A172 (cell line): Measurements from ENCODE around the gene OTUD7B. TPM values are rescaled to one million over a fixed set of nuclear protein-coding genes. Genes with fewer than 3 reads are reported as not detected.
A peak's percentile ranks its signal among the peaks of the same experiment; 100 is the strongest.

Source experiments
- DNase-seq: peaks from one replicate; pipeline ENCODE4 v3.0.0-alpha.2; 2015; ENCODE audit warnings: low spot score
- total RNA-seq: library from RNA; depleted of rRNA; stranded (reverse); fragments of >200 nt; shearing (Covaris generic); gene quantifications from 2 replicates; pipeline ENCODE4 v1.2.3, GENCODE V29; 2014; rRNA removed

Gene OTUD7B
- total RNA-seq, 1 experiment from 2014 or later = 15.6 TPM

DNA sequence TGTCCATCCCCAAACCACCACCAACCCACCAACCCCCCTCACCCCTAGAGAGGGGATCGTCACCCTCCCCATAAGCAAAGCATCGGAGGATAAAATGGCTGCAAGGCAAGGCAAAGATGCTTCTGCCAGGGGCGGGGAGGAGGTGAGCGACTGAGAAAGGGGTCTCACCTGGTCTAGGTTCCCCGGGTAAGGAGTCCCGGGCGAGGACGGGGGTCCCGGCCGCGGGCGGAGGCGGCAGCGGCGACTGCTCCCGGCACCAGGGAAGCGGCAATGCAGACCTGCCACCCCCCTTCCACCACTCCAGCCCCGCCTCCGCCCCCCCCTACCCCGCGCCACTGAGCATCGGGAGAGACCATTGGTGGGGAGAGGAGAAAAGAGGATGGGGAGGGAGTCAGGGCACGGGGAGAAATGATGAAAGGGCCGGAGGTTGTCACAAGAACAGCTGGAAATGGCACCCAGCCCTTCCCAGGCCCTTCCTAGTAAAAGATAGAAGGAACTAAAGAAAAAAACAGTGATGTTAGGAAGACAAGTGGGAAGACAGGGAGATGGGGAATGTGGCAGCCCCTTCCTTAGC, 92.9 kb downstream of the OTUD7B start, which contains the start of gene SV2A:
TSS of gene SV2A (minus strand) at position 274 of the 574 bp plus-strand sequence. CDS start 4,004 bp downstream, outside the sequence.
- DNase-seq = peak; percentile 66

- no peak for DNase-seq
Observed at GRCh38 chr1:149916898-149917252, 93.7 kb downstream of the OTUD7B start.

GRCh38 chr1:149916193-149916897, 94.2 kb downstream of the OTUD7B start:
- DNase-seq = no peak

DNA sequence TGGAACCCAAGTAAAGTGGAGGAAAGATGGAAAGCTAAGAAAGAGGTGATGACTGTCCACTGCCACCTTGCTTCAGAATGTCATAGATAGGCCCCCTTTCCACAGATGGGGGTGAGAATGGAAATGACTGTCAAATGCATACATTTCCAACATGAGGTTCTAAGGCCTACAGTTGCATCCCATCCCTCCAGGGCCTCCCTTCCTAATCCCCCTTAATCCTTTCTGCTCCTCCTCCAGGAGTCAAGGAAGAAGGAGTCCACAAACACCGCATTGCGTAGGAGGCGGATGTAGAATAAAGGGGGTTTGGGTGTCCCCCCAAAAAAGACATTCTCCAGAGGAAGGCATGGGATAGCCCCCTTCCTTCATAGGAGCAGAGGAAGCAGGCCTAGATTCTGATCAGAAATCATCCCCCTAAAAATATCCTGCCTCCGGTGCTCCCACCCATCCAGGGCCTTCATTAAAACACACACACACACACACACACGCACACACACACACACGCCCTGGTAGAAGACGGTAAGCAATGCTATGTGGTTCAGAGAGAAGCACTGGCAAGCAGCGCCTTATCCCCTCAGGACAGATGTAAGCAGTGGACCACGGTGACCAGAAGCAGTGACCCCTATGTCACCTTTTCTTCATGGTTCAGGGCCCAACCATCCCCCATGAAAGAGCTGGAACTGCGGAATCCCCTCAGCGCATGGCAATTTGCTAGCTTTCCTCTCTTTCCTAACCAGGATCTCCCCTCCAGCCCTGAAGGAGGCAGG, 94.9 kb downstream of the OTUD7B start:
- no peak for DNase-seq

GRCh38 chr1:149914545-149914944, 96.0 kb downstream of the OTUD7B start:
- DNase-seq = no peak

- no peak for DNase-seq
Observed at GRCh38 chr1:149906570-149907075, 103.9 kb downstream of the OTUD7B start.

GRCh38 chr1:149903836-149904491, 106.6 kb downstream of the OTUD7B start:
- no peak for DNase-seq

DNA sequence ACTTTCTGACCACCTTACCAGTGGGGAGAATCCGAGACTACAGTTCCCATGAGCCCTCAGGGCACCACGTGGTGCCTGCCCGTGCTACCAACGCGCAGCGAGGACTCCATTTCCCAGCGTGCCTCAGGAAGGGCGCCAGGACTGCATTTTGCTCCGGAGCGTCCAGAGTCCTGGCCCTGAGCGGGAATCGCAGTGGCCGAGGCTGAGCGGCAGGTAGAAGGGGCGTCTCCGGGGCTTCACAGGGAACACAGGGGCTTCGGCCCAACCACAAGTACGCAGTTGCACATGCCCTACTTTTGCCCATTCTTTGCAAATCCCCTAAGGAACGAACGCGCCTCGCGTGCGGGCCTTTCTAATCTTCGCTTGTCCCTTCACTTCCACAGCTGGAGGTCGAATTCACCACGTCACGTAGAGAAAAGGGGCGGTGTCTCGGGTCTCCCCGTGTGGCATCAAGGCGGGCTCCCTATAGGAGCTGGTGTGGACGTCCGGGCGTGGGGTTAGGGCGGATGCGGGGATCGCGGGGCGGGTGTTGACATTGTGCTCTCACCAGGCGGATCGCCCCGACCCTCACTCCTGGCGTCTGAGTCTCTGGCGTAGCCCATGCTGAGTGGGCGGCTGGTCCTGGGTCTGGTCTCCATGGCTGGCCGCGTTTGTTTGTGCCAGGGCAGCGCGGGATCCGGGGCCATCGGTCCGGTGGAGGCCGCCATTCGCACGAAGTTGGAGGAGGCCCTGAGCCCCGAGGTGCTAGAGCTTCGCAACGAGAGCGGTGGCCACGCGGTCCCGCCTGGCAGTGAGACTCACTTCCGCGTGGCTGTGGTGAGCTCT, 110.9 kb downstream of the OTUD7B start, which contains the start of gene BOLA1:
TSS of gene BOLA1 (plus strand) at position 109 of the 825 bp plus-strand sequence. CDS start at position 601, 492 bp downstream.
- peak; percentile 90 for DNase-seq

GRCh38 chr1:149896575-149896974, 114.0 kb downstream of the OTUD7B start:
- no peak for DNase-seq

- DNase-seq = peak; percentile 49
Observed at GRCh38 chr1:149888999-149889289, 121.6 kb downstream of the OTUD7B start.

DNA sequence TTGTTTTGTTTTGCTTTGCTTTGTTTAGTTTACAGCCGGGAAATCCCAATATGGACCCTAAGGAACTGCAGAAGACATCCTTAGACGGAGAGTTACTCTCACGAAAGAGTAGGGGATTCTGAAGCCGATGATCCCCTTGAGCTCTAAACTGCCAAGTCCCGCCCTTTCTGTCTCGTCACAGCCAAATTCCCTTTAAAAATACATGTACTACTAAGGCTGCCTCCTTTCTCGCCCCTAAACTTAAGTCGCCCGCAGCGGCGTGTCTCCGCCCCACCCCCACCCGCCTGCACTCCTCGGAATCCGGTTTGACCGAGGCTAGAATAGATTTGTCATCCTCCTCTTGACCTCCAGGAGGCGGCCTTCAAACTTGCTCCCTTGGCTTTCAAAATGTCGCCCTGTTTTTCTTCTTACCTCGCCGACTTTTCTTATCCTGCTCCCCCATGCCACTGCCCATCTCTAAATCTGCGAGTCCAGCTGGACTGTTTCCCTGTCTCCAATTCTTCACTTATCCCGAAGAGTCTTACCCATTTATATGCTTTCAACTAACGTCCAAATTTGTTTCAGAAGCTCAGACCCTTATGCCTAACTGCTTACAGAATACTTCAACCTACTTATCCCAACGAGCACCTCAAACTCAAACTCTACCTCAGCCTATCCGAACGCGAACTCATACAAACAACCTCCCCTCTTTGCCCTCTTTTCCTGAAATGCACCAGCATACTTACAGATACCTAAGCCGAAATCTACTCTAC, 122.1 kb downstream of the OTUD7B start:
- DNase-seq = peak; percentile 93

Other genes starting within 250 kb of the OTUD7B start
- gene FCGR1A, start 228.0 kb downstream of the OTUD7B start, total RNA-seq = not detected in 2 replicates
- 23.5 and 27.8 TPM in 2 replicates for gene BOLA1, start 111.2 kb downstream of the OTUD7B start, total RNA-seq
- 32.2 and 37.7 TPM in 2 replicates for gene SV2A, start 92.9 kb downstream of the OTUD7B start, total RNA-seq
- 26.9 and 37.0 TPM in 2 replicates for gene SF3B4, start 82.9 kb downstream of the OTUD7B start, total RNA-seq
- gene MTMR11, start 73.8 kb downstream of the OTUD7B start, total RNA-seq = 7.2 and 9.0 TPM in 2 replicates
- gene VPS45, start 57.0 kb upstream of the OTUD7B start, total RNA-seq = 57.5 and 72.8 TPM in 2 replicates
- gene PLEKHO1, start 139.2 kb upstream of the OTUD7B start, total RNA-seq = 69.1 and 82.9 TPM in 2 replicates
- 76.3 and 81.9 TPM in 2 replicates for gene ANP32E, start 225.4 kb upstream of the OTUD7B start, total RNA-seq
- gene CA14, start 247.0 kb upstream of the OTUD7B start, total RNA-seq = not detected in 2 replicates